Testis (tissue), 5 donors: ENCODE results near the gene TMEM183A. TPM values are rescaled to one million over a fixed set of nuclear protein-coding genes. Genes with fewer than 3 reads are reported as not detected.

Experiments
- DNase-seq: peaks from one replicate; pipeline ENCODE4 v3.0.0-alpha.2; 2019
- H3K27ac ChIP-seq, 2 donors: fragments of 200-600 bp; sonication (generic); one replicate each; pipeline ENCODE4 v1.5.1; 2019
- H3K27me3 ChIP-seq: fragments of 200-600 bp; sonication (generic); one replicate; pipeline ENCODE4 v1.5.1; 2019
- H3K36me3 ChIP-seq: fragments of 200-600 bp; sonication (generic); one replicate; pipeline ENCODE4 v1.5.1; 2017; ENCODE audit warnings: low read depth; ENCODE audit errors: missing control alignments
- H3K4me1 ChIP-seq: fragments of 200-600 bp; sonication (generic); one replicate; pipeline ENCODE4 v1.5.1; 2019
- H3K4me3 ChIP-seq, 2 donors: fragments of 200-600 bp; sonication (generic); one replicate each; pipeline ENCODE4 v1.5.1; 2017 to 2019
- H3K9me3 ChIP-seq: fragments of 200-600 bp; sonication (generic); one replicate; pipeline ENCODE4 v1.5.1; 2017
- CTCF ChIP-seq, 3 experiments: fragments of 450-650 bp in 2 of 3; fragments of 200-600 bp in 1 of 3; sonication (generic) in 1 of 3; IDR thresholded peaks; one replicate each; pipeline ENCODE4 v1.5.1; 2016 to 2019; ENCODE audit warnings: antibody characterized with exemption in 3 of 3, mild to moderate bottlenecking in 2 of 3, moderate library complexity in 1 of 3
- POLR2A ChIP-seq: fragments of 450-650 bp; IDR thresholded peaks from one replicate; pipeline ENCODE4 v1.6.1; 2017; ENCODE audit warnings: antibody characterized with exemption, mild to moderate bottlenecking, moderate library complexity
- WGBS, 2 donors: methylation state at CpG; one replicate each; pipeline ENCODE4 v1.1.5; 2018; 5-methylcytosine and 5-hydroxymethylcytosine counted together
- intact Hi-C: fragments of 100-400 bp; cut with DNase I; formaldehyde crosslinking; loops from one replicate; pipeline ENCODE4 v1.15.1; 2023; ENCODE audit warnings: low total_unique reads
- long read RNA-seq, 2 donors: transcript quantifications; one replicate each; lab custom pipeline, GENCODE V29; 2026
- polyA plus RNA-seq: library from polyadenylated mRNA; stranded (reverse); fragments of 350-450 nt; fragmentation: Illumina TruSeq; extraction: RNeasy Lipid Tissue Mini Kit (QIAGEN cat#74804); gene quantifications from one replicate; pipeline ENCODE4 v1.2.3, GENCODE V29; 2014; ENCODE audit warnings: low read depth, low replicate concordance; ENCODE audit not compliant: insufficient read depth
- total RNA-seq, 2 donors: library from RNA; depleted of rRNA; stranded (reverse); fragments of >200 nt; gene quantifications; one replicate each; pipeline ENCODE4 v1.2.3, GENCODE V29; 2016

Gene TMEM183A
- 100 to 1,000 TPM; 129 to 135 TPM for total RNA-seq
- 114 TPM for polyA plus RNA-seq
- long read RNA-seq, donor 1, transcript TMEM183A-201 (8 exons, 3,019 nt): major isoform, 21 of 60 reads
- long read RNA-seq, donor 1, partial matches to known transcripts: 23 of 60 reads
- long read RNA-seq, donor 1, other reads (novel, unspliced or antisense): 16 of 60 reads
- long read RNA-seq, donor 2, transcript TMEM183A-201 (8 exons, 3,019 nt): major isoform, 15 of 28 reads
- long read RNA-seq, donor 2, partial matches to known transcripts: 11 of 28 reads
- long read RNA-seq, donor 2, other reads (novel, unspliced or antisense): 0 of 28 reads

- H3K27me3 ChIP-seq: no peaks in the 10 kb centered on the region
- H3K9me3 ChIP-seq: no peaks in the 10 kb centered on the region
- H3K4me1 ChIP-seq: peaks cover 39% of the 10 kb centered on the region
- H3K36me3 ChIP-seq: no peaks in the 10 kb centered on the region
- WGBS, 2 donors: 0% methylated on average over 34 to 74 of the region's 78 CpGs
- peak within 1 kb of the TSS; percentile 76 to 95 for H3K27ac ChIP-seq
- peak; percentile 98 for DNase-seq
- intact Hi-C loops: no loop called here
- TF ChIP-seq POLR2A (peak; percentile 90), CTCF (IDR thresholded peaks at IDR 0.05) (no peak)
- peak within 1 kb of the TSS; percentile 83 to 97 for H3K4me3 ChIP-seq
Observed at GRCh38 chr1:203006948-203007871, at the start of gene TMEM183A. TSS of gene TMEM183A (plus strand) at chr1:203007374. CDS start at chr1:203007466, 92 bp downstream.

- H3K36me3 ChIP-seq: no peaks in the 10 kb centered on the region
- 0% methylated on average over 39 to 59 of the region's 86 CpGs for WGBS, 2 donors
- no peaks in the 10 kb centered on the region for H3K9me3 ChIP-seq
- peaks cover 31% of the 10 kb centered on the region for H3K4me1 ChIP-seq
- DNase-seq: peak; percentile 96
- no peaks in the 10 kb centered on the region for H3K27me3 ChIP-seq
- H3K4me3 ChIP-seq: peak within 1 kb of the TSS; percentile 91 to 96
- peak within 1 kb of the TSS; percentile 92 to 98 for H3K27ac ChIP-seq
- peak; percentile 86 for TF ChIP-seq POLR2A
- TF ChIP-seq CTCF (IDR thresholded peaks at IDR 0.05): peak in 2 of 3 experiments; percentile 24 to 26
- intact Hi-C loops: no loop called here
Observed at GRCh38 chr1:202957733-202958543, 49.2 kb upstream of the TMEM183A start, which contains the start of gene ADIPOR1. TSS of gene ADIPOR1 (minus strand) at chr1:202958312. CDS start at chr1:202951070, 7,242 bp downstream.

- no peak for TF ChIP-seq CTCF (IDR thresholded peaks at IDR 0.05)
- no peak for TF ChIP-seq POLR2A
- WGBS, 2 donors: 0 to 3% methylated on average over 10 of the region's 10 CpGs
- Histone ChIP-seq H3K9me3 (no peaks in the 10 kb centered on the region), H3K4me1 (peaks cover 31% of the 10 kb centered on the region), H3K4me3 (peak overlapping the region; percentile 91 to 96), H3K27ac (peak overlapping the region; percentile 92 to 98), H3K27me3 (no peaks in the 10 kb centered on the region), H3K36me3 (no peaks in the 10 kb centered on the region)
- DNase-seq: no peak
- intact Hi-C loops: no loop called here
Observed at GRCh38 chr1:202958544-202959275, 48.5 kb upstream of the TMEM183A start.

GRCh38 chr1:202959276-202959620 lies 47.9 kb upstream of the TMEM183A start:
- DNase-seq: no peak
- 56 to 70% methylated on average over 1 of the region's 1 CpG for WGBS, 2 donors
- no peak for TF ChIP-seq CTCF (IDR thresholded peaks at IDR 0.05)
- TF ChIP-seq POLR2A: no peak
- intact Hi-C loops: no loop called here
- Histone ChIP-seq H3K36me3 (no peaks in the 10 kb centered on the region), H3K9me3 (no peaks in the 10 kb centered on the region), H3K27me3 (no peaks in the 10 kb centered on the region), H3K27ac (no peak overlapping the region), H3K4me3 (no peak overlapping the region), H3K4me1 (peaks cover 26% of the 10 kb centered on the region)
